PC-3 (cell line): ENCODE results near the gene LCA5L. TPM values are rescaled to one million over a fixed set of nuclear protein-coding genes. Genes with fewer than 3 reads are reported as not detected.

Experiments
- ATAC-seq: fragments of 200-7000 bp; cut with Tn5 transposase; 2 replicates; pipeline ENCODE4 v1.9.1; 2020; ENCODE audit warnings: mild to moderate bottlenecking, moderate library complexity
- BruUV-seq: library from RNA; stranded (reverse); fragments of 400-500 nt; replicated peaks from 2 replicates; lab custom pipeline; 2021; lab: Mats Ljungman, UMichigan
- CTCF ChIA-PET: fragments of 300-600 bp; sonication (Branson Sonifier 250); formaldehyde crosslinking; loops from one replicate; lab custom pipeline; 2022; ENCODE audit warnings: antibody characterized with exemption; lab: Charles Lee
- POLR2A ChIA-PET: fragments of 300-600 bp; sonication (Branson Sonifier 250); formaldehyde crosslinking; loops from one replicate; lab custom pipeline; 2022; ENCODE audit warnings: antibody characterized with exemption; ENCODE audit not compliant: unreplicated experiment; lab: Charles Lee
- DNase-seq: peaks from one replicate; pipeline ENCODE4 v3.0.0-alpha.2; 2015
- H2AFZ ChIP-seq: fragments of 300-600 bp; sonication (generic); 2 replicates; pipeline ENCODE4 v1.6.0; 2016; ENCODE audit warnings: antibody characterized with exemption, low read length
- H3F3A ChIP-seq: fragments of 300-600 bp; sonication (generic); one replicate; pipeline ENCODE4 v1.6.0; 2017; ENCODE audit warnings: antibody characterized with exemption, low read length, control low read depth, mild to moderate bottlenecking; ENCODE audit not compliant: unreplicated experiment
- H3K27ac ChIP-seq: fragments of 300-600 bp; sonication (generic); 2 replicates; pipeline ENCODE4 v1.5.1; 2016; ENCODE audit warnings: mild to moderate bottlenecking, low read length
- H3K27me3 ChIP-seq: fragments of 300-600 bp; sonication (generic); 2 replicates; pipeline ENCODE4 v1.6.1; 2016; ENCODE audit warnings: low read length, mixed read lengths
- H3K36me3 ChIP-seq: fragments of 300-600 bp; sonication (generic); 2 replicates; pipeline ENCODE4 v1.6.1; 2016; ENCODE audit warnings: low read depth, mixed run types, low read length, mixed read lengths
- H3K4me1 ChIP-seq: fragments of 300-600 bp; sonication (generic); 2 replicates; pipeline ENCODE4 v1.5.1; 2016; ENCODE audit warnings: low read length; ENCODE audit not compliant: insufficient read depth
- H3K4me2 ChIP-seq: fragments of 300-600 bp; sonication (generic); 2 replicates; pipeline ENCODE4 v1.6.0; 2016; ENCODE audit warnings: low read length
- H3K4me3 ChIP-seq: fragments of 300-600 bp; sonication (generic); 2 replicates; pipeline ENCODE4 v1.5.1; 2016; ENCODE audit warnings: mild to moderate bottlenecking, low read length, mixed read lengths
- H3K79me2 ChIP-seq: fragments of 300-600 bp; sonication (generic); 2 replicates; pipeline ENCODE4 v1.6.1; 2017; ENCODE audit warnings: low read length, mixed read lengths
- H3K9ac ChIP-seq: fragments of 300-600 bp; sonication (generic); 2 replicates; pipeline ENCODE4 v1.6.0; 2016; ENCODE audit warnings: mild to moderate bottlenecking, low read length
- H3K9me2 ChIP-seq: fragments of 300-600 bp; sonication (generic); replicated peaks from 2 replicates; pipeline ENCODE4 v1.6.1; 2016; ENCODE audit warnings: mixed run types, low read length, mixed read lengths
- H3K9me3 ChIP-seq: fragments of 300-600 bp; sonication (generic); 2 replicates; pipeline ENCODE4 v1.6.1; 2016; ENCODE audit warnings: low read length, mixed read lengths
- H4K20me1 ChIP-seq: fragments of 300-600 bp; sonication (generic); 2 replicates; pipeline ENCODE4 v1.6.1; 2016; ENCODE audit warnings: low read length, mixed read lengths
- CTCF ChIP-seq: fragments of 300-600 bp; sonication (generic); conservative IDR thresholded peaks from 2 replicates; pipeline ENCODE4 v1.5.1; 2017; ENCODE audit warnings: antibody characterized with exemption, low read depth, mild to moderate bottlenecking, low read length
- EZH2 ChIP-seq: fragments of 300-600 bp; sonication (generic); IDR thresholded peaks from one replicate; pipeline ENCODE4 v1.6.1; 2017; ENCODE audit warnings: antibody characterized with exemption, mild to moderate bottlenecking, low read length; ENCODE audit not compliant: unreplicated experiment
- EZH2phosphoT487 ChIP-seq: fragments of 300-600 bp; sonication (generic); IDR thresholded peaks from 2 replicates; pipeline ENCODE4 v1.6.1; 2018; ENCODE audit warnings: mild to moderate bottlenecking, antibody characterized with exemption, low read length, borderline replicate concordance
- intact Hi-C: fragments of 100-400 bp; cut with micrococcal nuclease; formaldehyde crosslinking; loops from 2 replicates; pipeline ENCODE4 v1.9.0; 2023
- total RNA-seq: library from RNA; depleted of rRNA; stranded (reverse); fragments of >200 nt; gene quantifications from 2 replicates; pipeline ENCODE4 v1.2.3, GENCODE V29; 2014

The LCA5L gene
- total RNA-seq, 1 experiment from 2014 or later: 0.40 TPM

DNA sequence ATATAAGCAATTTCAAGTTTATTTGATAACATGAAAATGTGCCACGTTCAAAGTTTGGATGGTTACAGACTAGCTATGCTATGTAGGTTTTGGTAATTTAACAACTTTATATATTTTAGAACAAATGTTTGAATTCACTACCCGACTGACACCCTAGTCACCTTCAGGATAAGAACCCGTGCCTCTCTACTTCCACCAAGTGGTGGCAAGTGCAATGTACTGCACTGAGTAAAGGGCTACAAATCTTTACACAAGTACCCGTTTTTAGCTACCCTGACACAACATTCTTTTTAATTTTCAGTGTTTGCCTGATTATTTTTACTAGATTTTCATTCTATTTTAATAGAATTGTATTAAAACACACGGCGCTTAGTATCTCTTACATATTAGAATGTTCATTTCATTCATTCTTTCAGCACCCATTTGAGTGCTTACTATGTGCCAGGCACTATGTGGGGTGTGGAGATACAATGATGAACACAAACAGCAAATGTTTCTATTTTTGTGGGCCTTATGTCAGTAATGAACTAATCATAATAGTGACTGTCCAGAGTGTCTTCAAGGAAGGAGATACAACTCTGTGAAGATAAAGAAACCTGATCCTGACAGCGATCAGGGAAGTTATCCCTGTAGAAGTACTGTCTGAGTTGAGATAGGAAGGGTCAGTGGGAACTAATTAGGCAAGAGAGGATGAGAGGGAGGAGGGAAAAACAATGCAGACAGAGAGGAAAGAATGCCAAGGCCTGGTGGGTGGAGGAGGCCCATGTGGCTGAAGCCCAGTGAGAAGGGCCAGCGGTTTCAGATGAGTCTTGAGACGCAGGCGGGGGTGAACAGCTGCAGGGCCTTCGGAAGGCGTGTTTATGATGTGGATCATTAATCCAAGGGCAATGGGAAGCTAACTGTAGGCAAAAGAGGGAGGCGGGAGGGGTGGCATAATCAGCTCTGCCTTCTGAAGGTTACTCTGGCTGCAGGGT is 3.8 kb downstream of the LCA5L start:
- no peaks in the 10 kb centered on the region for H3K36me3 ChIP-seq
- H3K9me2 ChIP-seq: no peaks in the 10 kb centered on the region
- H3K27me3 ChIP-seq: no peaks in the 10 kb centered on the region
- no peak overlapping the region for H3K27ac ChIP-seq
- BruUV-seq: no TSS peak
- H3F3A ChIP-seq: no peaks in the 10 kb centered on the region
- ATAC-seq: peak; percentile 56
- H2AFZ ChIP-seq: 0 out of 2 replicates have a peak overlapping the region, but pooled peaks have one; percentile 36
- TF ChIP-seq CTCF (peak; percentile 87), EZH2 (no peak)
- no peaks in the 10 kb centered on the region for H3K9me3 ChIP-seq
- no peaks in the 10 kb centered on the region for H3K79me2 ChIP-seq
- POLR2A ChIA-PET: no interaction called here
- peak; percentile 68 for DNase-seq
- no peak overlapping the region for H3K9ac ChIP-seq
- H3K4me3 ChIP-seq: no peak overlapping the region
- intact Hi-C loops: loop anchor here (1.0 to 10.0 kb wide), 4 partner anchors 61 to 259 kb away; partner anchors contain the start of genes BRWD1 and PSMG1
- CTCF ChIA-PET: interaction anchor here (0.6 to 1.5 kb wide), 3 partner anchors 54 to 68 kb away, joined by 5 to 16 read pairs (median 6); a partner anchor contains a TSS
- peaks cover 11% of the 10 kb centered on the region for H3K4me1 ChIP-seq
- no peak overlapping the region for H3K4me2 ChIP-seq
- H4K20me1 ChIP-seq: no peaks in the 10 kb centered on the region

DNA sequence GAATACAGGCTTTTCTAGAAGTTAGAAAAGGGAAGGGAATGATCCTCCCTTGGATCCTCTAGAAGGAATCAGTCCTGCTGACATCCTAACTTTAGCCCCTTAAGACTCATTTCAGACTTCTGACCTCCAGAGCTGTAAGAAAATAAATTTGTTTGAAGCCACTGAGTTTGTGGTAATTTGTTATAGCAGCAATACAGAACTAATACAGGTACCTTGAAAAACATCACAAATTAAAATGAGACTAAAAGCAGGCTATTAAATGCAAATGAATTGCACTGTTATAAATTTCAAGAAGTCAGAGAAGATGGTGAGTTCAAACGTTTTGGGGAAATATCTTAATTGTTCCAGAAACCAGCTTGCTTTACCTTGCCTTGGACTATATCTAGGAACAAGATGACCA is 6.3 kb downstream of the LCA5L start:
- no peak for TF ChIP-seq EZH2phosphoT487
- no peak for TF ChIP-seq EZH2
- no peak for TF ChIP-seq CTCF
- H3F3A ChIP-seq: no peaks in the 10 kb centered on the region
- H3K27ac ChIP-seq: no peak overlapping the region
- no peaks in the 10 kb centered on the region for H3K4me1 ChIP-seq
- BruUV-seq: no TSS peak
- intact Hi-C loops: no loop called here
- no peak overlapping the region for H3K9ac ChIP-seq
- ChIA-PET POLR2A (no interaction called here), CTCF (no interaction called here)
- no peaks in the 10 kb centered on the region for H3K27me3 ChIP-seq
- H3K9me3 ChIP-seq: no peaks in the 10 kb centered on the region
- H3K4me3 ChIP-seq: no peak overlapping the region
- no peak overlapping the region for H3K4me2 ChIP-seq
- no peaks in the 10 kb centered on the region for H4K20me1 ChIP-seq
- H3K36me3 ChIP-seq: no peaks in the 10 kb centered on the region
- no peak for ATAC-seq
- no peak for DNase-seq
- H3K9me2 ChIP-seq: no peaks in the 10 kb centered on the region
- no peak overlapping the region for H2AFZ ChIP-seq
- H3K79me2 ChIP-seq: no peaks in the 10 kb centered on the region

- Histone ChIP-seq H3K36me3 (no peaks in the 10 kb centered on the region), H3K27me3 (no peaks in the 10 kb centered on the region), H3F3A (no peaks in the 10 kb centered on the region), H3K9ac (no peak overlapping the region), H3K4me1 (no peaks in the 10 kb centered on the region), H3K9me2 (no peaks in the 10 kb centered on the region), H3K27ac (no peak overlapping the region), H3K9me3 (no peaks in the 10 kb centered on the region), H4K20me1 (no peaks in the 10 kb centered on the region), H3K4me3 (no peak overlapping the region), H3K79me2 (no peaks in the 10 kb centered on the region), H3K4me2 (no peak overlapping the region), H2AFZ (no peak overlapping the region)
- intact Hi-C loops: no loop called here
- peak; percentile 28 for DNase-seq
- ChIA-PET CTCF (no interaction called here), POLR2A (no interaction called here)
- peak; percentile 97 for ATAC-seq
- BruUV-seq: no TSS peak
- TF ChIP-seq EZH2 (no peak), CTCF (no peak), EZH2phosphoT487 (no peak)
Observed at GRCh38 chr21:39434950-39435349, 10.6 kb downstream of the LCA5L start.
